ENCODE data around the gene MAP3K6. TPM values are rescaled to one million over a fixed set of nuclear protein-coding genes. Genes with fewer than 3 reads are reported as not detected.

The MAP3K6 gene
- total and polyA plus RNA-seq, 2 donors (not counting 3 experiments of a cell fraction or from before 2014, with no cell fraction given), result 9.9 to 12.4 TPM

- Histone ChIP-seq H3K27me3 (ENCODE audit: control insufficient read depth in 2 of 2, insufficient read depth in 2 of 2, low read length in 2 of 2) (no peaks in the 10 kb centered on the region), H3K27ac (ENCODE audit: insufficient read depth, low read depth, low read length) (no peak overlapping the region), H3K4me3 (replicated peaks in 1 of 3; ENCODE audit: insufficient read depth in 1 of 3, low read depth in 1 of 3, low read length in 3 of 3) (no peak overlapping the region), H3K9me1 (replicated peaks; ENCODE audit: control insufficient read depth, extremely low read depth, insufficient read depth, low read length) (no peaks in the 10 kb centered on the region), H4K20me1 (replicated peaks; ENCODE audit: control insufficient read depth, extremely low read depth, insufficient read depth, low read length) (peaks cover 2% of the 10 kb centered on the region), H3K79me2 (ENCODE audit: control insufficient read depth, insufficient read depth, low read length) (peaks cover 62% of the 10 kb centered on the region), H3K9me3 (replicated peaks; ENCODE audit: control insufficient read depth, insufficient read depth, low read length) (no peaks in the 10 kb centered on the region), H3K36me3 (ENCODE audit: control insufficient read depth in 2 of 2, extremely low read depth in 1 of 2, insufficient read depth in 2 of 2, low read length in 2 of 2) (peaks cover 3 to 21% of the 10 kb centered on the region in 2 experiments), H3K4me1 (ENCODE audit: control insufficient read depth, extremely low read depth, insufficient read depth, low read length) (peaks cover 8% of the 10 kb centered on the region), H3K4me2 (ENCODE audit: insufficient read depth, low read length) (no peak overlapping the region), H3K9ac (replicated peaks; ENCODE audit: extremely low read depth, insufficient read depth, low read length) (no peak overlapping the region), H2AFZ (ENCODE audit: low read depth, low read length) (no peak overlapping the region)
- intact Hi-C loops (cut with micrococcal nuclease) (no loop called here), dilution Hi-C loops (cut with MboI; ENCODE audit: extremely low pct_ligation_motif_present, low sequenced_read_pairs) (no loop called here)
- ChIA-PET POLR2A (no interaction called here), CTCF (interaction anchor here (0.6 to 2.0 kb wide), 7 partner anchors 14 to 283 kb away, joined by 3 to 6 read pairs (median 3); partner anchors contain the start of gene SYTL1)
- no TSS peak for BruUV-seq (replicated peaks)
- FAIRE-seq (no peak), DNase-seq (ENCODE audit: low read depth, low spot score) (no peak)
- TF ChIP-seq POLR2AphosphoS5 (IDR thresholded peaks at IDR 0.05; ENCODE audit: insufficient read depth, low read depth, low read length), result no peak
- no peak for TF ChIP-seq POLR2A (IDR thresholded peaks at IDR 0.05; ENCODE audit: low read depth, low read length)
- TF ChIP-seq JUN (IDR thresholded peaks at IDR 0.05; ENCODE audit: borderline replicate concordance, insufficient read depth, insufficient read length, low read depth), result no peak
Measured at GRCh38 chr1:27327964-27328363, 38.8 kb downstream of the MAP3K6 start.

GRCh38 chr1:27325286-27325685 lies 41.5 kb downstream of the MAP3K6 start:
- Histone ChIP-seq H3K4me1 (ENCODE audit: control insufficient read depth, extremely low read depth, insufficient read depth, low read length) (peaks cover 11% of the 10 kb centered on the region), H3K36me3 (ENCODE audit: control insufficient read depth in 2 of 2, extremely low read depth in 1 of 2, insufficient read depth in 2 of 2, low read length in 2 of 2) (peaks cover 3 to 7% of the 10 kb centered on the region in 2 experiments), H3K4me2 (ENCODE audit: insufficient read depth, low read length) (no peak overlapping the region), H3K27ac (ENCODE audit: insufficient read depth, low read depth, low read length) (no peak overlapping the region), H3K9me1 (replicated peaks; ENCODE audit: control insufficient read depth, extremely low read depth, insufficient read depth, low read length) (no peaks in the 10 kb centered on the region), H3K9ac (replicated peaks; ENCODE audit: extremely low read depth, insufficient read depth, low read length) (no peak overlapping the region), H3K4me3 (replicated peaks in 1 of 3; ENCODE audit: insufficient read depth in 1 of 3, low read depth in 1 of 3, low read length in 3 of 3) (no peak overlapping the region), H2AFZ (ENCODE audit: low read depth, low read length) (no peak overlapping the region), H3K9me3 (replicated peaks; ENCODE audit: control insufficient read depth, insufficient read depth, low read length) (no peaks in the 10 kb centered on the region), H4K20me1 (replicated peaks; ENCODE audit: control insufficient read depth, extremely low read depth, insufficient read depth, low read length) (peaks cover 2% of the 10 kb centered on the region), H3K79me2 (ENCODE audit: control insufficient read depth, insufficient read depth, low read length) (peaks cover 69% of the 10 kb centered on the region), H3K27me3 (ENCODE audit: control insufficient read depth in 2 of 2, insufficient read depth in 2 of 2, low read length in 2 of 2) (no peaks in the 10 kb centered on the region)
- ChIA-PET POLR2A (interaction anchor here (0.5 kb wide), 1 partner anchor 20 kb away, joined by 3 read pairs; no protein-coding TSS in a partner anchor), CTCF (interaction anchor here (2.7 kb wide), 1 partner anchor 26 kb away, joined by 8 read pairs; no protein-coding TSS in a partner anchor)
- TF ChIP-seq MAX (IDR thresholded peaks at IDR 0.05; ENCODE audit: insufficient read depth, insufficient read length) (no peak), FOS (IDR thresholded peaks at IDR 0.05; ENCODE audit: borderline replicate concordance, insufficient read depth, low read length) (no peak), GATA2 (IDR thresholded peaks at IDR 0.05; ENCODE audit: insufficient read depth, insufficient read length, low read depth, low read length) (no peak), POLR2AphosphoS5 (IDR thresholded peaks at IDR 0.05; ENCODE audit: insufficient read depth, low read depth, low read length) (no peak), EZH2 (IDR thresholded peaks at IDR 0.05; ENCODE audit: borderline replicate concordance, low read depth, low read length, severe bottlenecking) (no peak)
- FAIRE-seq (no peak), DNase-seq (ENCODE audit: low read depth, low spot score) (no peak)
- no TSS peak for BruUV-seq (replicated peaks)
- intact Hi-C loops (cut with micrococcal nuclease) (no loop called here), dilution Hi-C loops (cut with MboI; ENCODE audit: extremely low pct_ligation_motif_present, low sequenced_read_pairs) (no loop called here)

Measured in endothelial cell of umbilical vein (primary cell).